Tibial nerve (tissue), 3 donors: ENCODE measurements around the gene GNA12.
"Not testable (repeated sequence)": the region's sequence is repeated elsewhere in the genome, so short reads cannot be mapped to it uniquely, and the experiment has no call there.

Experiments used
- POLR2A ChIP-seq, 2 donors: fragments of 450-650 bp; IDR thresholded peaks; one replicate each; pipeline ENCODE4 v1.6.1; 2017; ENCODE audit warnings: antibody characterized with exemption in 2 of 2, mild to moderate bottlenecking in 2 of 2, moderate library complexity in 2 of 2
- TF ChIP-seq, protein P1 (sequence below), 5 experiments: fragments of 200-600 bp in 3 of 5; fragments of 450-650 bp in 2 of 5; sonication (generic) in 3 of 5; IDR thresholded peaks; one replicate each; pipeline ENCODE4 v1.5.1; 2016 to 2019; ENCODE audit warnings: antibody characterized with exemption in 5 of 5, mild to moderate bottlenecking in 3 of 5, moderate library complexity in 2 of 5

DNA sequence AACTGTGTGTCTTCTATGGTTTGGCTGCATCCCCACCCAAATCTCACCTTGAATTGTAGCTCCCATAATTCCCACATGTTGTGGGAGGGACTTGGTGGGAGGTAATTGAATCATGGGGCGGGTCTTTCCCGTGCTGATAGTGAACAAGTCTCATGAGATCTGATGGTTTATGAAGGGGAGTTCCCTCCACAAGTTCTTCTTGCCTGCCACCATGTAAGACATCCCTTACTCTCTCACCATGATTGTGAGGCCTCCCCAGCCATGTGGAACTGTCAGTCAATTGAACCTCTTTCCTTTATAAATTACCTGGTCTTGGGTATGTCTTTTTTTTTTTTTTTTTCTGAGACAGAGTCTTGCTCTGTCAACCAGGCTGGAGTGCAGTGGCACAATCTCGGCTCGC is 9.4 kb upstream of the GNA12 start:
- TF ChIP-seq, protein P1, sequence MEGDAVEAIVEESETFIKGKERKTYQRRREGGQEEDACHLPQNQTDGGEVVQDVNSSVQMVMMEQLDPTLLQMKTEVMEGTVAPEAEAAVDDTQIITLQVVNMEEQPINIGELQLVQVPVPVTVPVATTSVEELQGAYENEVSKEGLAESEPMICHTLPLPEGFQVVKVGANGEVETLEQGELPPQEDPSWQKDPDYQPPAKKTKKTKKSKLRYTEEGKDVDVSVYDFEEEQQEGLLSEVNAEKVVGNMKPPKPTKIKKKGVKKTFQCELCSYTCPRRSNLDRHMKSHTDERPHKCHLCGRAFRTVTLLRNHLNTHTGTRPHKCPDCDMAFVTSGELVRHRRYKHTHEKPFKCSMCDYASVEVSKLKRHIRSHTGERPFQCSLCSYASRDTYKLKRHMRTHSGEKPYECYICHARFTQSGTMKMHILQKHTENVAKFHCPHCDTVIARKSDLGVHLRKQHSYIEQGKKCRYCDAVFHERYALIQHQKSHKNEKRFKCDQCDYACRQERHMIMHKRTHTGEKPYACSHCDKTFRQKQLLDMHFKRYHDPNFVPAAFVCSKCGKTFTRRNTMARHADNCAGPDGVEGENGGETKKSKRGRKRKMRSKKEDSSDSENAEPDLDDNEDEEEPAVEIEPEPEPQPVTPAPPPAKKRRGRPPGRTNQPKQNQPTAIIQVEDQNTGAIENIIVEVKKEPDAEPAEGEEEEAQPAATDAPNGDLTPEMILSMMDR (IDR thresholded peaks at IDR 0.05) = not testable (repeated sequence)
- not testable (repeated sequence) for TF ChIP-seq POLR2A (IDR thresholded peaks at IDR 0.05)
